HepG2 (cell line): ENCODE measurements around the gene KPNA4. TPM values are rescaled to one million over a fixed set of nuclear protein-coding genes. Genes with fewer than 3 reads are reported as not detected.

Experiments used
- FOSL2 ChIP-seq: sonication (generic); formaldehyde crosslinking; IDR thresholded peaks from 2 replicates; pipeline ENCODE4 v1.4.0; 2020; ENCODE audit warnings: missing genetic modification reagents
- HIVEP1 ChIP-seq: sonication (generic); formaldehyde crosslinking; IDR thresholded peaks from 2 replicates; pipeline ENCODE4 v1.4.0; 2020; ENCODE audit warnings: mild to moderate bottlenecking, missing genetic modification reagents
- NCOA5 ChIP-seq: sonication (generic); formaldehyde crosslinking; IDR thresholded peaks from 2 replicates; pipeline ENCODE4 v1.4.0; 2020; ENCODE audit warnings: missing genetic modification reagents
- NCOR1 ChIP-seq: fragments of 200-600 bp; sonication (generic); IDR thresholded peaks from 2 replicates; pipeline ENCODE4 v1.7.0; 2017; ENCODE audit warnings: antibody characterized with exemption, low read length, borderline replicate concordance
- NFYC ChIP-seq: IDR thresholded peaks from 2 replicates; pipeline ENCODE4 v1.6.1; 2016; ENCODE audit warnings: missing genetic modification reagents, missing compliant biosample characterization
- POLR2AphosphoS5 ChIP-seq: IDR thresholded peaks from 2 replicates; pipeline ENCODE4 v1.6.1; 2012; ENCODE audit warnings: low read depth, low read length
- RNF2 ChIP-seq: fragments of 450-650 bp; conservative IDR thresholded peaks from 2 replicates; pipeline ENCODE4 v1.6.1; 2016; ENCODE audit warnings: low read depth
- SALL1 ChIP-seq: sonication (generic); formaldehyde crosslinking; IDR thresholded peaks from 2 replicates; pipeline ENCODE4 v1.8.0; 2022; ENCODE audit warnings: mild to moderate bottlenecking, missing genetic modification reagents
- SNAPC2 ChIP-seq: sonication (generic); formaldehyde crosslinking; IDR thresholded peaks from 2 replicates; pipeline ENCODE4 v1.8.1; 2022; ENCODE audit warnings: mild to moderate bottlenecking, missing genetic modification reagents
- UBTF ChIP-seq: sonication (generic); formaldehyde crosslinking; IDR thresholded peaks from 2 replicates; pipeline ENCODE4 v1.4.0; 2020; ENCODE audit warnings: mild to moderate bottlenecking, missing genetic modification reagents
- ZMYM3 ChIP-seq: sonication (generic); formaldehyde crosslinking; IDR thresholded peaks from 2 replicates; pipeline ENCODE4 v1.5.1; 2020; ENCODE audit warnings: mild to moderate bottlenecking, missing genetic modification reagents
- ZNF142 ChIP-seq: sonication (generic); formaldehyde crosslinking; IDR thresholded peaks from 2 replicates; pipeline ENCODE4 v1.4.0; 2020; ENCODE audit warnings: missing genetic modification reagents
- ZNF326 ChIP-seq: sonication (generic); formaldehyde crosslinking; IDR thresholded peaks from 2 replicates; pipeline ENCODE4 v1.4.0; 2020; ENCODE audit warnings: missing genetic modification reagents, borderline replicate concordance
- polyA plus RNA-seq, 8 experiments: library from polyadenylated mRNA; depleted of rRNA in 3 of 8; stranded (reverse) in 7 of 8; unstranded in 1 of 8; fragments of >200 nt; fragmentation: Illumina TruSeq in 4 of 8; extraction: Trizol in 4 of 8; gene quantifications; 2 replicates each; pipeline versions ENCODE4 v1.2.1 to v1.2.3, GENCODE V29; 2011 to 2016; ENCODE audit warnings: low read depth in 4 of 8, missing spikeins in 1 of 8, mixed read lengths in 1 of 8; ENCODE audit not compliant: insufficient read depth in 1 of 8
- total RNA-seq, 5 experiments: library from RNA; depleted of rRNA; stranded (reverse); fragments of >200 nt; fragmentation: Illumina TruSeq; extraction: Trizol; gene quantifications; 2 replicates each; pipeline ENCODE4 v1.2.3, GENCODE V29; 2016; ENCODE audit warnings: low read depth in 1 of 5
- TF ChIP-seq, protein P1 (sequence below): sonication (generic); formaldehyde crosslinking; IDR thresholded peaks from 2 replicates; pipeline ENCODE4 v1.5.0; 2020; ENCODE audit warnings: mild to moderate bottlenecking, missing genetic modification reagents, moderate library complexity
- TF ChIP-seq, protein P2 (sequence below): sonication (generic); formaldehyde crosslinking; IDR thresholded peaks from 2 replicates; pipeline ENCODE4 v1.5.0; 2020; ENCODE audit warnings: missing genetic modification reagents, mild to moderate bottlenecking, borderline replicate concordance
- TF ChIP-seq, protein P3 (sequence below): IDR thresholded peaks from 2 replicates; pipeline ENCODE4 v1.6.1; 2012; ENCODE audit warnings: inconsistent platforms

KPNA4 gene
- total and polyA plus RNA-seq, 2 of the 13 experiments (the other 11 are each of a cell fraction or from before 2014, with no cell fraction given) = 9.9 to 27.9 TPM

DNA sequence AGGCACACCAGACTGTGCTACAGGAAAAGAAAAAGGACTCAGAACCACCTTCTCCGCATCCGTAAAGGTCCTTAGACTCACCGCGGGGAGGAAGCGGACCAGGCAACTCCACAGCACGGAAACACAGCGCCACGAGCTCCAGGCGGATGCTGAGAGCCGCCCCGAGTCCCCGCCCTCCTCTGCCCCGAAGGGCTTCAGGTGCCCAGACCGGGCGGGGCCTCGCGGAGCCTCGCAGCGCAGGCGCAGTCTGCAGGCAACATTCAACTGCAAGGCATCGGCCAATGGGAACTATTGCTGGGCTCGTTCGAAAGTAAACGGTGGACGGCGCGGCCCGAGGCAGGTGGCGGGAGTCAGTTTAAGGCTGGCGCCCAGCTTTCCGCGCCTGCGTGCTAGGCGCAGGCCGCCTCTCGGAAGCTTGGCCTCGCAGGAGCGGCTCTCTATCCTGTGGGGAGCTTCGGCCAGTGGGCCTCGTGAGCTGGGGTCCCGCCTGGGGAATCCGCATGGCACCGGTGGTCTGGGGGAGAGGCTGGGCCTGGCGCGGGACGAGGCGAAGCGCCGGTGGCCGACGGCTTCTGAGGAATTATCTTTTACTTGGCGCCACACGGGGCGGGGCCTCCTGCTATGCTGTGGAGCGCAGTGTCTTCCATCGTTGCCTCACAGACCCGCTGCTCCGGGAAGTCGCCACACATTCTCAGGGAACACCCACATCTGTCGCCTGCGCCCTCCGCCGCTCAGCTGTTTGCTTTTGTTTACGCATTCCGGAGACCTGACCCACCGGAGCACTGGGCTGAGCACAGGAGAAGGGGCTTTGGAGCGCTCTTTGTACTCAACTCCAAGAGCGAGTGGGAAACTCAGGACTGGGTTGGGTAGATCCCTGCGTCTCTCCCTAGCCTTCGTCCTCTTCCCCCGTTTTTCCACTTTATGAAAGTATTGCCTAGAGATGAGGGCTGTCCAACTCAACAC is 115.5 kb downstream of the KPNA4 start, which contains the start of gene TRIM59 (continued):
- 0 out of 2 replicates have a peak, but pooled peaks have one; percentile 27 for TF ChIP-seq RNF2
- peak; percentile 53 for TF ChIP-seq POLR2AphosphoS5
- TF ChIP-seq ZNF326 = no peak
- 0 out of 2 replicates have a peak, but pooled peaks have one; percentile 22 for TF ChIP-seq ZNF142 (CRISPR knock-in tag)
- peak; percentile 64; the same call in 1 of the 2 replicates for TF ChIP-seq UBTF (CRISPR knock-in tag)
- TF ChIP-seq NCOR1 = no peak
- TF ChIP-seq, protein P1, sequence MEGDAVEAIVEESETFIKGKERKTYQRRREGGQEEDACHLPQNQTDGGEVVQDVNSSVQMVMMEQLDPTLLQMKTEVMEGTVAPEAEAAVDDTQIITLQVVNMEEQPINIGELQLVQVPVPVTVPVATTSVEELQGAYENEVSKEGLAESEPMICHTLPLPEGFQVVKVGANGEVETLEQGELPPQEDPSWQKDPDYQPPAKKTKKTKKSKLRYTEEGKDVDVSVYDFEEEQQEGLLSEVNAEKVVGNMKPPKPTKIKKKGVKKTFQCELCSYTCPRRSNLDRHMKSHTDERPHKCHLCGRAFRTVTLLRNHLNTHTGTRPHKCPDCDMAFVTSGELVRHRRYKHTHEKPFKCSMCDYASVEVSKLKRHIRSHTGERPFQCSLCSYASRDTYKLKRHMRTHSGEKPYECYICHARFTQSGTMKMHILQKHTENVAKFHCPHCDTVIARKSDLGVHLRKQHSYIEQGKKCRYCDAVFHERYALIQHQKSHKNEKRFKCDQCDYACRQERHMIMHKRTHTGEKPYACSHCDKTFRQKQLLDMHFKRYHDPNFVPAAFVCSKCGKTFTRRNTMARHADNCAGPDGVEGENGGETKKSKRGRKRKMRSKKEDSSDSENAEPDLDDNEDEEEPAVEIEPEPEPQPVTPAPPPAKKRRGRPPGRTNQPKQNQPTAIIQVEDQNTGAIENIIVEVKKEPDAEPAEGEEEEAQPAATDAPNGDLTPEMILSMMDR = peak; percentile 15; the same call in 1 of the 2 replicates
- TF ChIP-seq, protein P2, sequence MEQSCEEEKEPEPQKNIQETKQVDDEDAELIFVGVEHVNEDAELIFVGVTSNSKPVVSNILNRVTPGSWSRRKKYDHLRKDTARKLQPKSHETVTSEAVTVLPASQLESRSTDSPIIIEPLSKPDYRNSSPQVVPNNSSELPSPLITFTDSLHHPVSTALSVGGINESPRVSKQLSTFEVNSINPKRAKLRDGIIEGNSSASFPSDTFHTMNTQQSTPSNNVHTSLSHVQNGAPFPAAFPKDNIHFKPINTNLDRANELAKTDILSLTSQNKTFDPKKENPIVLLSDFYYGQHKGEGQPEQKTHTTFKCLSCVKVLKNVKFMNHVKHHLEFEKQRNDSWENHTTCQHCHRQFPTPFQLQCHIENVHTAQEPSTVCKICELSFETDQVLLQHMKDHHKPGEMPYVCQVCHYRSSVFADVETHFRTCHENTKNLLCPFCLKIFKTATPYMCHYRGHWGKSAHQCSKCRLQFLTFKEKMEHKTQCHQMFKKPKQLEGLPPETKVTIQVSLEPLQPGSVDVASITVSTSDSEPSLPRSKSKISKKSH = 0 out of 2 replicates have a peak, but pooled peaks have one; percentile 9
- TF ChIP-seq SNAPC2 (CRISPR knock-in tag) = 0 out of 2 replicates have a peak, but pooled peaks have one; percentile 44
- no peak for TF ChIP-seq HIVEP1 (CRISPR knock-in tag)
- TF ChIP-seq ZMYM3 (CRISPR knock-in tag) = 0 out of 2 replicates have a peak, but pooled peaks have one; percentile 4
- TF ChIP-seq FOSL2 (CRISPR knock-in tag) = no peak
- TF ChIP-seq, protein P3, sequence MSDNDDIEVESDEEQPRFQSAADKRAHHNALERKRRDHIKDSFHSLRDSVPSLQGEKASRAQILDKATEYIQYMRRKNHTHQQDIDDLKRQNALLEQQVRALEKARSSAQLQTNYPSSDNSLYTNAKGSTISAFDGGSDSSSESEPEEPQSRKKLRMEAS = peak; percentile 49; the same call in 1 of the 2 replicates
- TF ChIP-seq SALL1 (CRISPR knock-in tag) = peak; percentile 45
- TF ChIP-seq NCOA5 (CRISPR knock-in tag) = no peak
- peak; percentile 51 for TF ChIP-seq NFYC (CRISPR knock-in tag)
